Neural progenitor cell (in vitro differentiated cells): ENCODE measurements around the gene KRTAP19-6.

Experiments
- EZH2 ChIP-seq: fragments of 200-600 bp; sonication (generic); IDR thresholded peaks from 2 replicates; pipeline ENCODE4 v1.6.1; 2017; ENCODE audit warnings: antibody characterized with exemption, mild to moderate bottlenecking, moderate library complexity
- EZH2phosphoT487 ChIP-seq: fragments of 200-600 bp; sonication (generic); IDR thresholded peaks from 2 replicates; pipeline ENCODE4 v1.6.1; 2017; ENCODE audit warnings: antibody characterized with exemption
- TF ChIP-seq, protein P1 (sequence below): fragments of 200-600 bp; sonication (generic); IDR thresholded peaks from 2 replicates; pipeline ENCODE4 v1.5.1; 2017; ENCODE audit warnings: antibody characterized with exemption, mild to moderate bottlenecking

DNA sequence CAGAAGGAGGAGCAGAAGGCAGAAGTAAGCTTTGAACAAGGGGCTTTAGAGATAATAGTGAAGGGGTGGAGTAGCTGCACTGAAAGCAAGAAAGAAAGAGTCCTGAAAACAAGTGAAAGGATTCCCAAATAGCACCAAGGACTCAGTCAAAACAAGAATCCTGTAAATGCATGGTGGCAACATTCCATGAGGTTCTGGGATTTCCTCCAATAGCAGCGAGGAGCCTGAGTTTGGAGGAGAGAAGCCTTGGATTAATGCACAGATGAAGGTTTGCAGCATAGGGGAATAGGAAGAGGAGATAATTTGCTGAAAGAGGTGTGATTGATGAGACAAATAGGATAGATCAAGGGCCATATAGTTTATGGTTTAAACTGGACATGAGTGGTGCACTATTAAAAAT lies 37.7 kb upstream of the KRTAP19-6 start:
- TF ChIP-seq, protein P1, sequence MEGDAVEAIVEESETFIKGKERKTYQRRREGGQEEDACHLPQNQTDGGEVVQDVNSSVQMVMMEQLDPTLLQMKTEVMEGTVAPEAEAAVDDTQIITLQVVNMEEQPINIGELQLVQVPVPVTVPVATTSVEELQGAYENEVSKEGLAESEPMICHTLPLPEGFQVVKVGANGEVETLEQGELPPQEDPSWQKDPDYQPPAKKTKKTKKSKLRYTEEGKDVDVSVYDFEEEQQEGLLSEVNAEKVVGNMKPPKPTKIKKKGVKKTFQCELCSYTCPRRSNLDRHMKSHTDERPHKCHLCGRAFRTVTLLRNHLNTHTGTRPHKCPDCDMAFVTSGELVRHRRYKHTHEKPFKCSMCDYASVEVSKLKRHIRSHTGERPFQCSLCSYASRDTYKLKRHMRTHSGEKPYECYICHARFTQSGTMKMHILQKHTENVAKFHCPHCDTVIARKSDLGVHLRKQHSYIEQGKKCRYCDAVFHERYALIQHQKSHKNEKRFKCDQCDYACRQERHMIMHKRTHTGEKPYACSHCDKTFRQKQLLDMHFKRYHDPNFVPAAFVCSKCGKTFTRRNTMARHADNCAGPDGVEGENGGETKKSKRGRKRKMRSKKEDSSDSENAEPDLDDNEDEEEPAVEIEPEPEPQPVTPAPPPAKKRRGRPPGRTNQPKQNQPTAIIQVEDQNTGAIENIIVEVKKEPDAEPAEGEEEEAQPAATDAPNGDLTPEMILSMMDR = no peak
- no peak for TF ChIP-seq EZH2
- TF ChIP-seq EZH2phosphoT487 = no peak
